Activated T-helper 2 cell treated with anti-CD3 and anti-CD28 coated beads, Interferon-gamma antibody, Interleukin-2, Interleukin-4, amounts not matched to agents 10 μg/mL and 5 μg/mL and 100 μg/mL, durations not matched to agents 14 hours and 24 hours and 36 hours (primary cell): Measurements from ENCODE around the gene LILRB3. TPM values are rescaled to one million over a fixed set of nuclear protein-coding genes. Genes with fewer than 3 reads are reported as not detected.
"Not testable (repeated sequence)": the region's sequence is repeated elsewhere in the genome, so short reads cannot be mapped to it uniquely, and the experiment has no call there.

Experiments used
- DNase-seq: peaks from one replicate; pipeline ENCODE4 v3.0.0; 2021; ENCODE audit warnings: low spot score
- H3K27ac Mint-ChIP-seq: one replicate; pipeline ENCODE4 v1.8.0; 2021; ENCODE audit warnings: mixed read lengths
- H3K27me3 Mint-ChIP-seq: one replicate; pipeline ENCODE4 v1.8.0; 2021; ENCODE audit warnings: low read depth, mixed read lengths
- H3K36me3 Mint-ChIP-seq: one replicate; pipeline ENCODE4 v1.8.0; 2021; ENCODE audit warnings: low read depth, mixed read lengths
- H3K4me1 Mint-ChIP-seq: one replicate; pipeline ENCODE4 v1.8.0; 2021; ENCODE audit warnings: low read depth, mixed read lengths
- H3K4me3 Mint-ChIP-seq: one replicate; pipeline ENCODE4 v1.8.0; 2021; ENCODE audit warnings: low read depth, mild to moderate bottlenecking, moderate library complexity, mixed read lengths
- H3K9me3 Mint-ChIP-seq: one replicate; pipeline ENCODE4 v1.8.0; 2021; ENCODE audit warnings: mixed read lengths
- intact Hi-C: fragments of 100-400 bp; cut with micrococcal nuclease; formaldehyde crosslinking; loops from one replicate; pipeline ENCODE4 v1.15.1; 2023
- total RNA-seq: library from RNA; stranded (reverse); gene quantifications from 2 replicates; pipeline ENCODE4 v1.2.3, GENCODE V29; 2022

Gene LILRB3
- total RNA-seq, 1 donor from 2014 or later: 0.64 TPM

- no peak overlapping the region for H3K4me3 Mint-ChIP-seq
- intact Hi-C loops: no loop called here
- H3K27ac Mint-ChIP-seq: no peak overlapping the region
- H3K9me3 Mint-ChIP-seq: no peaks in the 10 kb centered on the region
- no peak for DNase-seq
- peaks cover under 1% of the 10 kb centered on the region for H3K4me1 Mint-ChIP-seq
- peaks cover 44% of the 10 kb centered on the region for H3K36me3 Mint-ChIP-seq
- no peaks in the 10 kb centered on the region for H3K27me3 Mint-ChIP-seq
Observed at GRCh38 chr19:54178581-54179261, 44.1 kb downstream of the LILRB3 start.

GRCh38 chr19:54173951-54174834 is 48.6 kb downstream of the LILRB3 start:
- H3K4me1 Mint-ChIP-seq: no peaks in the 10 kb centered on the region
- H3K4me3 Mint-ChIP-seq: no peak overlapping the region
- H3K27me3 Mint-ChIP-seq: no peaks in the 10 kb centered on the region
- no peaks in the 10 kb centered on the region for H3K9me3 Mint-ChIP-seq
- peaks cover 18% of the 10 kb centered on the region for H3K36me3 Mint-ChIP-seq
- no peak overlapping the region for H3K27ac Mint-ChIP-seq
- DNase-seq: no peak
- intact Hi-C loops: no loop called here

- no peak overlapping the region for H3K4me3 Mint-ChIP-seq
Observed at GRCh38 chr19:54173359-54173699, 49.5 kb downstream of the LILRB3 start.

GRCh38 chr19:54172471-54173358 is 50.1 kb downstream of the LILRB3 start, which contains the start of gene TMC4:
TMC4 (minus strand) TSS chr19:54173160; CDS start chr19:54173117, 43 bp downstream.
- H3K27me3 Mint-ChIP-seq: no peaks in the 10 kb centered on the region

More at GRCh38 chr19:54173359-54173699, 49.5 kb downstream of the LILRB3 start:
- Mint-ChIP-seq H3K36me3 (peaks cover 9% of the 10 kb centered on the region), H3K4me1 (no peaks in the 10 kb centered on the region), H3K9me3 (no peaks in the 10 kb centered on the region), H3K27me3 (no peaks in the 10 kb centered on the region), H3K27ac (no peak overlapping the region)
- intact Hi-C loops: no loop called here
- DNase-seq: no peak

GRCh38 chr19:54171736-54172431 is 50.9 kb downstream of the LILRB3 start:
- not testable (repeated sequence) for H3K36me3 Mint-ChIP-seq, H3K4me1 Mint-ChIP-seq, H3K27me3 Mint-ChIP-seq, H3K27ac Mint-ChIP-seq, H3K4me3 Mint-ChIP-seq, DNase-seq, H3K9me3 Mint-ChIP-seq
- intact Hi-C loops: loop anchor here (1.0 kb wide), 1 partner anchor 24 kb away; no protein-coding TSS in a partner anchor

More at GRCh38 chr19:54172471-54173358, 50.1 kb downstream of the LILRB3 start, which contains the start of gene TMC4:
- DNase-seq: no peak
- Mint-ChIP-seq H3K36me3 (peaks cover 5% of the 10 kb centered on the region), H3K4me1 (no peaks in the 10 kb centered on the region), H3K27ac (no peak within 1 kb of the TSS), H3K4me3 (no peak within 1 kb of the TSS), H3K9me3 (no peaks in the 10 kb centered on the region)
- intact Hi-C loops: no loop called here

- no peaks in the 10 kb centered on the region for H3K9me3 Mint-ChIP-seq
- no peak for DNase-seq
- H3K4me1 Mint-ChIP-seq: peaks cover 4% of the 10 kb centered on the region
- intact Hi-C loops: no loop called here
- no peaks in the 10 kb centered on the region for H3K27me3 Mint-ChIP-seq
- H3K27ac Mint-ChIP-seq: no peak overlapping the region
- no peak overlapping the region for H3K4me3 Mint-ChIP-seq
- no peaks in the 10 kb centered on the region for H3K36me3 Mint-ChIP-seq
Observed at GRCh38 chr19:54169149-54169740, 53.6 kb downstream of the LILRB3 start.

- H3K9me3 Mint-ChIP-seq: no peaks in the 10 kb centered on the region
- H3K36me3 Mint-ChIP-seq: no peaks in the 10 kb centered on the region
- H3K4me3 Mint-ChIP-seq: no peak overlapping the region
- H3K27ac Mint-ChIP-seq: no peak overlapping the region
- H3K4me1 Mint-ChIP-seq: peaks cover 9% of the 10 kb centered on the region
- H3K27me3 Mint-ChIP-seq: no peaks in the 10 kb centered on the region
- intact Hi-C loops: loop anchor here (1.0 kb wide), 1 partner anchor 63 kb away; no protein-coding TSS in a partner anchor
- peak; percentile 81 for DNase-seq
Observed at GRCh38 chr19:54168174-54168917, 54.5 kb downstream of the LILRB3 start.

Other genes with a start within 250 kb of the LILRB3 start
- gene CACNG6, start 231.4 kb downstream of the LILRB3 start, total RNA-seq: not detected in 2 replicates
- gene VSTM1, start 159.1 kb downstream of the LILRB3 start, total RNA-seq: not detected in 2 replicates
- gene TARM1, start 141.6 kb downstream of the LILRB3 start, total RNA-seq: not detected in 2 replicates
- gene OSCAR, start 122.2 kb downstream of the LILRB3 start, total RNA-seq: 0.23 and 0.39 TPM in 2 replicates
- gene NDUFA3, start 120.2 kb downstream of the LILRB3 start, total RNA-seq: 105 and 115 TPM in 2 replicates
- gene TFPT, start 107.3 kb downstream of the LILRB3 start, total RNA-seq: 29.3 TPM in 2 replicates
- 90.6 and 94.2 TPM in 2 replicates for gene PRPF31, start 107.3 kb downstream of the LILRB3 start, total RNA-seq
- 61.6 and 67.5 TPM in 2 replicates for gene CNOT3, start 85.2 kb downstream of the LILRB3 start, total RNA-seq
- 4.0 and 5.1 TPM in 2 replicates for gene LENG1, start 63.3 kb downstream of the LILRB3 start, total RNA-seq
- gene TMC4, start 49.8 kb downstream of the LILRB3 start, total RNA-seq: 0.16 and 0.37 TPM in 2 replicates
- gene MBOAT7, start 33.4 kb downstream of the LILRB3 start, total RNA-seq: 311 and 318 TPM in 2 replicates
- gene TSEN34, start 31.7 kb downstream of the LILRB3 start, total RNA-seq: 16.8 and 19.0 TPM in 2 replicates
- 1,460 and 1,467 TPM in 2 replicates for gene RPS9, start 22.1 kb downstream of the LILRB3 start, total RNA-seq
- not detected in 2 replicates for gene LILRA6, start 19.8 kb upstream of the LILRB3 start, total RNA-seq
- 0.05 TPM in 1 of 2 replicates, not detected in the other for gene LILRB5, start 34.3 kb upstream of the LILRB3 start, total RNA-seq
- not detected in 2 replicates for gene LILRB2, start 58.1 kb upstream of the LILRB3 start, total RNA-seq
- gene LILRA5, start 90.2 kb upstream of the LILRB3 start, total RNA-seq: not detected in 2 replicates
- gene LILRA4, start 116.2 kb upstream of the LILRB3 start, total RNA-seq: not detected in 2 replicates
- 8.8 and 10.8 TPM in 2 replicates for gene LAIR1, start 141.9 kb upstream of the LILRB3 start, total RNA-seq
- gene TTYH1, start 192.5 kb upstream of the LILRB3 start, total RNA-seq: 0.50 TPM in 1 of 2 replicates, not detected in the other
- 203 and 209 TPM in 2 replicates for gene LENG8, start 226.2 kb upstream of the LILRB3 start, total RNA-seq
- gene LENG9, start 240.8 kb upstream of the LILRB3 start, total RNA-seq: 7.5 and 8.1 TPM in 2 replicates